Adrenal gland (tissue), 12 donors: ENCODE measurements around the gene BORCS8. TPM values are rescaled to one million over a fixed set of nuclear protein-coding genes. Genes with fewer than 3 reads are reported as not detected.

Experiments
- DNase-seq, 7 donors: peaks; one replicate each; pipeline ENCODE4 v3.0.0-alpha.2; 2019 to 2020
- H3K27ac ChIP-seq, 5 donors: fragments of 200-600 bp; sonication (generic) in 4 of 5; 1 replicate in 3 of 5; 2 replicates in 2 of 5; pipeline versions ENCODE4 v1.5.1 to v1.8.0; 2016 to 2020; ENCODE audit warnings: mild to moderate bottlenecking in 1 of 5
- H3K27me3 ChIP-seq: fragments of 200-600 bp; 2 replicates; pipeline ENCODE4 v1.8.0; 2021
- H3K36me3 ChIP-seq, 2 donors: fragments of 200-600 bp; replicated peaks in 1 of 2; 1 replicate in 1 of 2; 2 replicates in 1 of 2; pipeline versions ENCODE4 v1.5.1 to v1.8.0; 2018 to 2022
- H3K4me1 ChIP-seq, 2 donors: fragments of 200-600 bp; replicated peaks in 1 of 2; 1 replicate in 1 of 2; 2 replicates in 1 of 2; pipeline versions ENCODE4 v1.5.1 to v1.8.0; 2018 to 2021
- H3K4me3 ChIP-seq, 4 donors: fragments of 200-600 bp; sonication (generic) in 3 of 4; one replicate each; pipeline ENCODE4 v1.5.1; 2016 to 2018
- H3K9me3 ChIP-seq, 3 donors: fragments of 200-600 bp; sonication (generic) in 1 of 3; replicated peaks in 1 of 3; 1 replicate in 2 of 3; 2 replicates in 1 of 3; pipeline versions ENCODE4 v1.5.1 to v1.8.0; 2016 to 2021
- CTCF ChIP-seq, 6 experiments: fragments of 450-650 bp in 4 of 6; fragments of 200-600 bp in 2 of 6; sonication (generic) in 1 of 6; IDR thresholded peaks; 1 replicate in 5 of 6; 2 replicates in 1 of 6; pipeline versions ENCODE4 v1.5.1 to v1.8.0; 2016 to 2021; ENCODE audit warnings: antibody characterized with exemption in 6 of 6, mild to moderate bottlenecking in 2 of 6, moderate library complexity in 1 of 6
- POLR2A ChIP-seq, 2 donors: fragments of 450-650 bp; IDR thresholded peaks; one replicate each; pipeline ENCODE4 v1.6.1; 2017; ENCODE audit warnings: antibody characterized with exemption in 2 of 2, mild to moderate bottlenecking in 2 of 2, moderate library complexity in 1 of 2
- WGBS, 4 donors: extraction: QIAGEN DNeasy Blood & Tissue Kit in 2 of 4; methylation state at CpG; one replicate each; pipeline versions ENCODE4 v1.1.5 to v1.1.7; 2013 to 2017; 5-methylcytosine and 5-hydroxymethylcytosine counted together
- intact Hi-C, 2 donors: fragments of 100-400 bp; cut with DNase I; formaldehyde crosslinking; loops; one replicate each; pipeline versions ENCODE4 v1.14.1 to v1.15.0; 2022 to 2023
- polyA plus RNA-seq, 3 donors: library from polyadenylated mRNA; stranded (reverse); fragments of 200-250 nt in 2 of 3; fragments of 350-450 nt in 1 of 3; fragmentation: Illumina TruSeq in 1 of 3; extraction: RNeasy Lipid Tissue Mini Kit (QIAGEN cat#74804) in 1 of 3; gene quantifications; one replicate each; pipeline ENCODE4 v1.2.3, GENCODE V29; 2013 to 2014
- small RNA-seq, 2 donors: library from RNA; depleted of rRNA; stranded (forward); fragments of <200 nt; gene quantifications; one replicate each; pipeline ENCODE3, GENCODE V24; 2016
- total RNA-seq, 9 donors: library from RNA; depleted of rRNA in 4 of 9; stranded (reverse); fragments of >200 nt in 4 of 9; fragments of 120-200 nt in 1 of 9; fragmentation: NEBNext Ultra II Directional in 1 of 9; extraction: Animal tissue kit (Norgen Biotek cat#: 25700) in 1 of 9; gene quantifications; one replicate each; pipeline versions ENCODE4 v1.1.0 to v1.2.4, GENCODE V29; 2013 to 2023
- donor health status: healthy with polysubstance abuse.
- donor health status: Bipolar disorder and iron deficiency.
- donor health status: DM: yes; HTN: yes; CAD: no.
- donor health status: DM: no; HTN: no; CAD: no.
- donor health status: DM: no; HTN: no; CAD: no.
- donor health status: DM: yes; HTN: yes; CAD: no.

BORCS8 gene
- total and polyA plus RNA-seq, 12 donors: 8.3 to 49.6 (median 24.0) TPM

GRCh38 chr19:19131989-19132388, 60.0 kb downstream of the BORCS8 start:
- 82 to 97% (median 91%) methylated on average over 2 to 3 of the region's 3 CpGs for WGBS, 4 donors
- DNase-seq: no peak
- no peaks in the 10 kb centered on the region for H3K4me1 ChIP-seq
- H3K27ac ChIP-seq: no peak overlapping the region
- peaks cover 0 to 8% (median 0%) of the 10 kb centered on the region in 3 donors for H3K9me3 ChIP-seq
- intact Hi-C loops: no loop called here
- no peaks in the 10 kb centered on the region for H3K27me3 ChIP-seq
- no peak overlapping the region for H3K4me3 ChIP-seq
- no peak for TF ChIP-seq POLR2A (IDR thresholded peaks at IDR 0.05)
- TF ChIP-seq CTCF (IDR thresholded peaks at IDR 0.05): no peak
- H3K36me3 ChIP-seq: no peaks in the 10 kb centered on the region

Small RNA genes within 50 kb of the gene (small RNA-seq; reads per million reads assigned to genes)
- gene RNU6-1028P: 0 reads per million in 2 donors

Other genes starting within 250 kb of the BORCS8 start
- gene SUGP2, start 158.6 kb downstream of the BORCS8 start, total RNA-seq: 10 to 100 TPM; 22.0 to 87.6 (median 49.9) TPM
- 100 to 1,000 TPM in 2 of 3 donors, 10 to 100 TPM in 1; 39.6 to 291 (median 176) TPM for gene SUGP2, start 158.6 kb downstream of the BORCS8 start, polyA plus RNA-seq
- 10 to 100 TPM; 16.7 to 31.5 (median 26.7) TPM for gene ARMC6, start 158.5 kb downstream of the BORCS8 start, total RNA-seq
- gene ARMC6, start 158.5 kb downstream of the BORCS8 start, polyA plus RNA-seq: 10 to 100 TPM; 26.5 to 39.3 (median 38.5) TPM
- gene SLC25A42, start 128.2 kb downstream of the BORCS8 start, total RNA-seq: 10 to 100 TPM in 7 of 9 donors, 1 to 10 TPM in 2; 5.7 to 14.3 (median 12.6) TPM
- gene SLC25A42, start 128.2 kb downstream of the BORCS8 start, polyA plus RNA-seq: 10 to 100 TPM in 1 of 3 donors, 1 to 10 TPM in 2; 6.2 to 11.9 (median 10.0) TPM
- gene TMEM161A, start 53.7 kb downstream of the BORCS8 start, total RNA-seq: 10 to 100 TPM; 27.0 to 83.8 (median 37.7) TPM
- 10 to 100 TPM in 2 of 3 donors, 1 to 10 TPM in 1; 5.5 to 52.8 (median 44.4) TPM for gene TMEM161A, start 53.7 kb downstream of the BORCS8 start, polyA plus RNA-seq
- 1 to 10 TPM in 2 of 9 donors, under 1 TPM in 4, not detected in 3; 0.42 to 3.7 (median 0.76) TPM for gene MEF2B, start 21.9 kb downstream of the BORCS8 start, total RNA-seq
- gene MEF2B, start 21.9 kb downstream of the BORCS8 start, polyA plus RNA-seq: 1 to 10 TPM in 2 of 3 donors, not detected in 1; 3.3 to 6.0 TPM
- 10 to 100 TPM; 28.0 to 79.9 (median 51.6) TPM for gene RFXANK, start 106 bp upstream of the BORCS8 start, total RNA-seq
- 100 to 1,000 TPM in 2 of 3 donors, 10 to 100 TPM in 1; 21.7 to 195 (median 140) TPM for gene RFXANK, start 106 bp upstream of the BORCS8 start, polyA plus RNA-seq
- gene NR2C2AP, start 11.3 kb upstream of the BORCS8 start, total RNA-seq: 10 to 100 TPM in 8 of 9 donors, 1 to 10 TPM in 1; 4.0 to 16.4 (median 12.3) TPM
- gene NR2C2AP, start 11.3 kb upstream of the BORCS8 start, polyA plus RNA-seq: 10 to 100 TPM in 2 of 3 donors, 1 to 10 TPM in 1; 9.9 to 21.6 (median 21.2) TPM
- gene NCAN, start 19.8 kb upstream of the BORCS8 start, total RNA-seq: under 1 TPM in 3 of 9 donors, not detected in 6; 0.06 to 0.42 (median 0.14) TPM
- under 1 TPM in 2 of 3 donors, not detected in 1; 0.08 to 0.11 TPM for gene NCAN, start 19.8 kb upstream of the BORCS8 start, polyA plus RNA-seq
- gene TM6SF2, start 81.1 kb upstream of the BORCS8 start, total RNA-seq: 1 to 10 TPM in 2 of 9 donors, under 1 TPM in 3, not detected in 4; 0.28 to 1.1 (median 0.74) TPM
- 1 to 10 TPM in 2 of 3 donors, under 1 TPM in 1; 0.26 to 5.3 (median 1.3) TPM for gene TM6SF2, start 81.1 kb upstream of the BORCS8 start, polyA plus RNA-seq
- 10 to 100 TPM; 25.5 to 74.7 (median 53.9) TPM for gene SUGP1, start 128.4 kb upstream of the BORCS8 start, total RNA-seq
- 100 to 1,000 TPM in 1 of 3 donors, 10 to 100 TPM in 2; 55.9 to 130 (median 91.0) TPM for gene SUGP1, start 128.4 kb upstream of the BORCS8 start, polyA plus RNA-seq
- gene MAU2, start 128.7 kb upstream of the BORCS8 start, total RNA-seq: 10 to 100 TPM; 25.5 to 64.8 (median 48.8) TPM
- 10 to 100 TPM; 14.9 to 41.3 (median 29.5) TPM for gene MAU2, start 128.7 kb upstream of the BORCS8 start, polyA plus RNA-seq
- 100 to 1,000 TPM in 1 of 9 donors, 10 to 100 TPM in 8; 17.8 to 125 (median 65.3) TPM for gene GATAD2A, start 213.5 kb upstream of the BORCS8 start, total RNA-seq
- 10 to 100 TPM; 17.0 to 35.1 (median 20.9) TPM for gene GATAD2A, start 213.5 kb upstream of the BORCS8 start, polyA plus RNA-seq